Uterus (tissue), 4 donors: ENCODE results near the gene PI4KA. TPM values are rescaled to one million over a fixed set of nuclear protein-coding genes. Genes with fewer than 3 reads are reported as not detected.

Source experiments
- DNase-seq, 2 donors: peaks; one replicate each; pipeline ENCODE4 v3.0.0-alpha.2; 2019 to 2020
- H3K27ac ChIP-seq, 2 donors: fragments of 200-600 bp; sonication (generic); 1 replicate in 1 of 2; 2 replicates in 1 of 2; pipeline ENCODE4 v1.5.1; 2016 to 2018
- H3K27me3 ChIP-seq, 2 donors: fragments of 200-600 bp; sonication (generic); one replicate each; pipeline ENCODE4 v1.5.1; 2018 to 2019; ENCODE audit warnings: control low read depth in 1 of 2
- H3K36me3 ChIP-seq, 2 donors: fragments of 200-600 bp; sonication (generic); one replicate each; pipeline ENCODE4 v1.5.1; 2019; ENCODE audit warnings: control low read depth in 1 of 2
- H3K4me1 ChIP-seq, 2 donors: fragments of 200-600 bp; sonication (generic); one replicate each; pipeline ENCODE4 v1.5.1; 2018 to 2019; ENCODE audit warnings: control low read depth in 1 of 2
- H3K4me3 ChIP-seq, 2 donors: fragments of 200-600 bp; sonication (generic); 1 replicate in 1 of 2; 2 replicates in 1 of 2; pipeline ENCODE4 v1.5.1; 2018 to 2019; ENCODE audit warnings: mild to moderate bottlenecking in 1 of 2
- H3K9me3 ChIP-seq, 2 donors: fragments of 200-600 bp; sonication (generic); one replicate each; pipeline ENCODE4 v1.5.1; 2019; ENCODE audit warnings: control low read depth in 1 of 2
- POLR2A ChIP-seq, 2 donors: fragments of 450-650 bp; IDR thresholded peaks; one replicate each; pipeline ENCODE4 v1.6.1; 2016; ENCODE audit warnings: antibody characterized with exemption in 2 of 2, mild to moderate bottlenecking in 1 of 2, moderate library complexity in 1 of 2
- intact Hi-C: fragments of 100-400 bp; cut with DNase I; formaldehyde crosslinking; loops from one replicate; pipeline ENCODE4 v1.15.1; 2023; ENCODE audit warnings: low total_unique reads
- total RNA-seq, 4 donors: library from RNA; depleted of rRNA in 3 of 4; stranded (reverse); fragments of >200 nt in 3 of 4; gene quantifications; one replicate each; pipeline versions ENCODE4 v1.1.0 to v1.2.4, GENCODE V29; 2014 to 2023
- TF ChIP-seq, protein P1 (sequence below), 4 experiments: fragments of 200-600 bp in 2 of 4; fragments of 450-650 bp in 2 of 4; sonication (generic) in 2 of 4; IDR thresholded peaks; one replicate each; pipeline ENCODE4 v1.5.1; 2016 to 2019; ENCODE audit warnings: antibody characterized with exemption in 4 of 4, mild to moderate bottlenecking in 2 of 4, moderate library complexity in 1 of 4
- donor health status: DM: yes; HTN: yes; CAD: no.

The PI4KA gene
- total RNA-seq, 4 donors from 2014 or later = 48.9 to 238 (median 108) TPM

GRCh38 chr22:20783300-20783673 is 75.3 kb downstream of the PI4KA start:
- no peak overlapping the region for H3K27ac ChIP-seq
- no peaks in the 10 kb centered on the region for H3K36me3 ChIP-seq
- no peaks in the 10 kb centered on the region for H3K27me3 ChIP-seq
- H3K4me1 ChIP-seq = no peaks in the 10 kb centered on the region
- no peaks in the 10 kb centered on the region for H3K9me3 ChIP-seq
- no peak overlapping the region for H3K4me3 ChIP-seq
- intact Hi-C loops = no loop called here
- TF ChIP-seq POLR2A (IDR thresholded peaks at IDR 0.05) = no peak
- TF ChIP-seq, protein P1, sequence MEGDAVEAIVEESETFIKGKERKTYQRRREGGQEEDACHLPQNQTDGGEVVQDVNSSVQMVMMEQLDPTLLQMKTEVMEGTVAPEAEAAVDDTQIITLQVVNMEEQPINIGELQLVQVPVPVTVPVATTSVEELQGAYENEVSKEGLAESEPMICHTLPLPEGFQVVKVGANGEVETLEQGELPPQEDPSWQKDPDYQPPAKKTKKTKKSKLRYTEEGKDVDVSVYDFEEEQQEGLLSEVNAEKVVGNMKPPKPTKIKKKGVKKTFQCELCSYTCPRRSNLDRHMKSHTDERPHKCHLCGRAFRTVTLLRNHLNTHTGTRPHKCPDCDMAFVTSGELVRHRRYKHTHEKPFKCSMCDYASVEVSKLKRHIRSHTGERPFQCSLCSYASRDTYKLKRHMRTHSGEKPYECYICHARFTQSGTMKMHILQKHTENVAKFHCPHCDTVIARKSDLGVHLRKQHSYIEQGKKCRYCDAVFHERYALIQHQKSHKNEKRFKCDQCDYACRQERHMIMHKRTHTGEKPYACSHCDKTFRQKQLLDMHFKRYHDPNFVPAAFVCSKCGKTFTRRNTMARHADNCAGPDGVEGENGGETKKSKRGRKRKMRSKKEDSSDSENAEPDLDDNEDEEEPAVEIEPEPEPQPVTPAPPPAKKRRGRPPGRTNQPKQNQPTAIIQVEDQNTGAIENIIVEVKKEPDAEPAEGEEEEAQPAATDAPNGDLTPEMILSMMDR (IDR thresholded peaks at IDR 0.05) = no peak
- no peak for DNase-seq

- H3K27me3 ChIP-seq = no peaks in the 10 kb centered on the region
- no peak for TF ChIP-seq POLR2A (IDR thresholded peaks at IDR 0.05)
- TF ChIP-seq, protein P1 (IDR thresholded peaks at IDR 0.05) = no peak
- no peak overlapping the region for H3K27ac ChIP-seq
- intact Hi-C loops = no loop called here
- no peak for DNase-seq
- no peaks in the 10 kb centered on the region for H3K9me3 ChIP-seq
- no peaks in the 10 kb centered on the region for H3K4me1 ChIP-seq
- no peaks in the 10 kb centered on the region for H3K36me3 ChIP-seq
- H3K4me3 ChIP-seq = no peak overlapping the region
Observed at GRCh38 chr22:20782596-20783299, 75.9 kb downstream of the PI4KA start.

GRCh38 chr22:20782083-20782482 is 76.5 kb downstream of the PI4KA start:
- H3K4me3 ChIP-seq = no peak overlapping the region
- no peak for DNase-seq
- intact Hi-C loops = no loop called here
- H3K36me3 ChIP-seq = no peaks in the 10 kb centered on the region
- TF ChIP-seq, protein P1 (IDR thresholded peaks at IDR 0.05) = no peak
- no peak for TF ChIP-seq POLR2A (IDR thresholded peaks at IDR 0.05)
- H3K27ac ChIP-seq = no peak overlapping the region
- H3K27me3 ChIP-seq = no peaks in the 10 kb centered on the region
- H3K4me1 ChIP-seq = no peaks in the 10 kb centered on the region
- no peaks in the 10 kb centered on the region for H3K9me3 ChIP-seq

DNA sequence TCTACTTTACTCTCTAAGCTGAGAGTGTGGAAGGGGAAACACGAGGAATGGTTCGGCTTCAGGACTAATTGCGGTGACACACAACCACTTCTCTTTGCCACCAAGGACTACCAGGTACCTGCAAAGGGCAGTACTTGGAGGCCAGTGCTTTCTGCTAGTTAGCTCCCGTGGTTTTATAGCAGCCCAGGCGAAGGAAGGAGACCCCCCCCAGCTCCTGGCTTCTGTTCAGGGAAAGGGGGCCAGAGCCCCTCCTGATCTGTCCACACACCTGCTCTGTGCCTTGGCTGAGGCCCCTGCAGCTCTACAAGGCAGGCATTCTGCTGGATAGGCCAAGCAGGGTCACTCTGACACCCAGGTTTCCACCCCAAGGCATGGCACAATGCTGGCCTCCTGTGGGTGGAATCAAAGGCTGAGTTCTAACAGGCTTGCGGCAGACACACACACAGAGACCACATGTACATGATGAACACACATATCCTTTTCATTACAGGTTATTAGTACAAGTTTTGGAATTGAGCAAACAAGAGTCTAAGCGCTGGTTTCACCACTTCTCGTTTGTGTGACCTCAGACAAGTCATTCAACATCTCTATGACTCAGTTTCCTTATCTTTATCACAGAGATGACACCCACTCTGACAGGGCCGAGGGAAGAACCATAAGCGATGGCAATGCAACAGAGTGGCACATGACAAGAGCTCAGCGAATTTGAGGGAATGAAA is 77.2 kb downstream of the PI4KA start:
- intact Hi-C loops = no loop called here
- no peak for DNase-seq
- H3K4me1 ChIP-seq = no peaks in the 10 kb centered on the region
- H3K36me3 ChIP-seq = no peaks in the 10 kb centered on the region
- no peaks in the 10 kb centered on the region for H3K27me3 ChIP-seq
- peak overlapping the region in 1 of 2 donors; percentile 7 for H3K27ac ChIP-seq
- H3K4me3 ChIP-seq = no peak overlapping the region
- no peaks in the 10 kb centered on the region for H3K9me3 ChIP-seq
- TF ChIP-seq, protein P1 (IDR thresholded peaks at IDR 0.05) = no peak
- no peak for TF ChIP-seq POLR2A (IDR thresholded peaks at IDR 0.05)

DNA sequence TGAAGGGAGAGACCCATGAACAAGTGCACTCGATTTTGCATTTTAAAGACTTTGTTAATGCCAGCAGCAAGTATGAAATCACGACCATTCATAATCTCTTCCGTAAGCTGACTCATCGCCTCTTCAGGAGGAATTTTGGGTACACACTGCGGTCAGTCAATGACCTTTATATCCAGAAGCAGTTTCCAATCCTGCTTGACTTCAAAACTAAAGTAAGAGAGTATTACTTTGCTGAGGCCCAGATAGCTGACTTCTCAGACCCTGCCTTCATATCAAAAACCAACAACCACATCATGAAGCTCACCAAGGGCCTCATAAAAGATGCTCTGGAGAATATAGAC is 78.8 kb downstream of the PI4KA start:
- Histone ChIP-seq H3K27ac (peak overlapping the region; percentile 68 to 84), H3K4me3 (no peak overlapping the region), H3K27me3 (no peaks in the 10 kb centered on the region), H3K9me3 (no peaks in the 10 kb centered on the region), H3K4me1 (no peaks in the 10 kb centered on the region), H3K36me3 (no peaks in the 10 kb centered on the region)
- TF ChIP-seq, protein P1 (IDR thresholded peaks at IDR 0.05) = no peak
- no peak for TF ChIP-seq POLR2A (IDR thresholded peaks at IDR 0.05)
- no peak for DNase-seq
- intact Hi-C loops = no loop called here
